NCI-H345 (cell line): ENCODE results near the gene SORCS2.

ENCODE experiments used
- DNase-seq: peaks from one replicate; lab custom pipeline; 2025; lab: John Stamatoyannopoulos, UW

The SORCS2 gene

GRCh38 chr4:7734651-7735260 is 542.4 kb downstream of the SORCS2 start:
- DNase-seq = no peak

- DNase-seq = no peak
Measured at GRCh38 chr4:7735395-7735794, 543.1 kb downstream of the SORCS2 start.

- no peak for DNase-seq
Measured at GRCh38 chr4:7735961-7736360, 543.6 kb downstream of the SORCS2 start.

GRCh38 chr4:7736436-7737267 is 544.3 kb downstream of the SORCS2 start:
- no peak for DNase-seq

- no peak for DNase-seq
Measured at GRCh38 chr4:7737268-7737645, 544.9 kb downstream of the SORCS2 start.

- no peak for DNase-seq
Measured at GRCh38 chr4:7737752-7738457, 545.6 kb downstream of the SORCS2 start.

GRCh38 chr4:7738458-7739076 is 546.2 kb downstream of the SORCS2 start:
- DNase-seq = no peak

- no peak for DNase-seq
Measured at GRCh38 chr4:7739077-7739917, 547.0 kb downstream of the SORCS2 start.

GRCh38 chr4:7739918-7740865 is 547.9 kb downstream of the SORCS2 start:
- no peak for DNase-seq

- DNase-seq = no peak
Measured at GRCh38 chr4:7740866-7741525, 548.7 kb downstream of the SORCS2 start.

- DNase-seq = no peak
Measured at GRCh38 chr4:7741946-7742806, 549.8 kb downstream of the SORCS2 start.

GRCh38 chr4:7742807-7743280 is 550.5 kb downstream of the SORCS2 start:
- DNase-seq = no peak

- DNase-seq = no peak
Measured at GRCh38 chr4:7744142-7744804, 551.9 kb downstream of the SORCS2 start.

GRCh38 chr4:7745301-7745885 is 553.1 kb downstream of the SORCS2 start:
- no peak for DNase-seq

- DNase-seq = no peak
Measured at GRCh38 chr4:7746351-7747061, 554.2 kb downstream of the SORCS2 start.

GRCh38 chr4:7747062-7747385 is 554.7 kb downstream of the SORCS2 start:
- no peak for DNase-seq

- no peak for DNase-seq
Measured at GRCh38 chr4:7747566-7747965, 555.2 kb downstream of the SORCS2 start.
